SW480 (cell line): ENCODE results near the gene FAM47E.

ENCODE experiments used
- DNase-seq: peaks from one replicate; pipeline ENCODE4 v3.0.0-alpha.2; 2016; ENCODE audit warnings: low spot score

The FAM47E gene

DNA sequence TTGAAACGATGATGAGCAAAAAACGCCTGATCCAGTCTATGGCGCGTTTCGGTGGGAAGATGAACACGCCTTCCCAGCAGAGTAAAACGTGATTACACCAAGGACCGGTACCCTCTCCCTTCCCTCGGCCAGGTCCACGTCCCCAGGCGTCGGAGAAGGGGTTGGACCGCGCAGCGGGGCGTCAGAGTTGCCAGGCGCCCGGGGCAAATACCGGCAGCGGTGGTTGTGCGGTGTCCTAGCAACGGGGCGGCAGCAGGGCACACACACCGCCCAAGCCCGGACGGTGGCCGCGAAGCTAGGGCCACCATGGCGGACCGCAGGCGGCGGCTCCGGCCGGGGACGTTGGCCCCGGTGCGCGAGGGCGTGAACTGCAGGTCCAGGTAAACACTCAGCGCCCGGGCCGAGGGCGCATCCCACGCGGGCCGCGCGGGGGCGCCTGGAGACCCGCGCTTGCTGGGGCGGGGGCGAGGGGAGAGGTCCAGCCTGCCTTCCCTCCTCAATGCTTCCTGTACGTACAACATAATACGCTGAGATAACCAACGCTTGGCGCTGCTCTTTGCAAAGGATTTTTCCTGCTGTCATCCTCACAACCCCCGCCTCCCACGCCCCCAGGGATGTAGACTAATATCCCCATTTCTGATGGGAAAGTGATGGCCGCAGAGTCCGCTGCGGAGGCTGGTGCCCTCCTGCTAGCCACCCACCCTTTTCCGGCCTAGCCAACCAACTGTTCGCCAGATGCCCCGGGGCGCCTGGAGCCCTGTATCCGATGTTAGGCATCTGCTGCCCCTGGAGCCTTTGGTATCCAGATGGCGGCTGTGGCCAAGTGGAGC, at the start of gene FAM47E:
FAM47E (plus strand) TSS at position 281 of the 830 bp plus-strand sequence; CDS start at position 307, 26 bp downstream.
- DNase-seq = peak; percentile 63

GRCh38 chr4:76203541-76203940, 48.0 kb upstream of the FAM47E start:
- no peak for DNase-seq

- no peak for DNase-seq
Observed at GRCh38 chr4:76204936-76205335, 46.6 kb upstream of the FAM47E start.

DNA sequence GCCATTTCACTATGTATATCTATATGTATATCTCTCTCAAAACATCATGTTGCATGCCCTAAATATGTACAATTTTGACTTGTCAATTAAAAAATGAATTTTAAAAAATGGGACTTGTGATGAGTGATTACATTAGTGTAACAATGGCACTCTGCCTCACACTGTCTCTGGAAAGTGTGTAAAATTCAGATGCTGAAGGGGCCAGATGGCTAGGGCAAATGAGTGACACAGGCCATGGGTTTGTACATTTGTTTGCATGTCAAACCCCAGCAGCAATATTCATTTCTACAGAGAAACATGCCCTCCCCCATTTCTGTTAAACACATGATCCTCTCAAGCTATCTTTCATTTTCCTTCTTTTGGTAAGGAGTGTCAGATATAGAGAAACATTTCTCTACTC, 46.0 kb upstream of the FAM47E start:
- no peak for DNase-seq

- DNase-seq = no peak
Observed at GRCh38 chr4:76206222-76206942, 45.1 kb upstream of the FAM47E start.

DNA sequence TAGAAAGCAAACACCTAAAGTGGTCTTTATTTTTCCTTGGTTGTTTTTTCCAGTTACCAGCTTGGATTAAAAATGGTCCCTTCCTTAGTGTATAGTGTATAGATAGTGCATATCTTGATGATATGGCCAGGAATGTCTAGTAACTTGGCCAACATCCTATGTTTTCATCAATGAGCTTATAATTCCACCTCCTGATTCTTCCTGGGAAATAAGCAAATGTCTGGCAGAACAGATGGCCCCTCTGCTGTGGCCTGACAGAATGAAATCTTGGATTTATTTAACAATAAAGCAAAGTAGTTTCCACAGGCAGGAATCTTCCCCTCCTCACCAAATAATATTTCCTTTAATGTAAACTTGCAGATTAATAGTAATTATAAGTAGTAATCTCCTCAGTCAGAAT, 44.0 kb upstream of the FAM47E start:
- DNase-seq = no peak

- peak; percentile 30 for DNase-seq
Observed at GRCh38 chr4:76208005-76208765, 43.3 kb upstream of the FAM47E start.

GRCh38 chr4:76209881-76210280, 41.6 kb upstream of the FAM47E start:
- no peak for DNase-seq

- DNase-seq = no peak
Observed at GRCh38 chr4:76210452-76210851, 41.1 kb upstream of the FAM47E start.

DNA sequence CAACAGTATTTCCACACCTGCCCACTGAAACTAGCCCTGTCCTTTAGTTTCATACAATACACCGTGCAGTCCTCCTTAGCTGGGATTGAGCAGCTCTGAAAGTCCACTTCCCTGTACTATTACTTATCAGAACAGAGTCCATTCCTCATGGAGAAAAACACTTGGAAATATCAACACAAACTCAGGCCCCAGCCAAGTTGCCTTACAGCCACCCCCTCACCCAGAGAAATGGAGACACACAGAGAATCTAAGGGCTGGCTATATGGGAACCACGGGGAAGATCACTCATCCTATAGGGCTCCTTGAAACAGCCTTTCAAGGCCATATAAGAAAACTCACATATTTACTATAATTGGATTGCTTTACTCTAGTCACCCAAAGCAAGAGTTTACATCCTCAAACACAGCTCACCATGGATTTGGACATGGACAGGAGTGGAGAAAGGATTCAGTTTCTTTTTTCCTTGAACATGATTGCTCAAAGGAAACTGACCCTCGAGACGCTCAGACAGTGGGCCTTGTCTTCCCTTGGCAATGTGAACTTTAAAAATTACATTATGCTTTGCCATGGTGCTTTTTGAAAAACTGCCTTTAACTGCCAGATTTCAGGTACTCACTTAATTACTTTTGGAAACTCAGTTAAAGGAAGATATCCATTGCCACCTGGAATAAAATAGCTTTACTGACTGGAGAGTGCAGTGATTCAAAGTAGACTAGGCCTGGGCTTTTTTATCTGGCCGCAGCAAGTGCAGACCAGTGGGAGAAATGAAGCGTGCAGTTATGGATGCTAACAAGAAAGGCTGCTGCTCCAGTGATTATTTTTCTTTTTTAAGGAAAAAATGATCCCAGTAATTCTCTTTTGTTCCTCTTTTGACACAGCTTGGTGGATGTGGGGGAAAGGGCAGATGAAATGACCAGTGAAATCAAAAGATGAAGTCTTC, 39.5 kb upstream of the FAM47E start:
- no peak for DNase-seq

GRCh38 chr4:76212851-76213414, 38.6 kb upstream of the FAM47E start:
- DNase-seq = peak; percentile 78

GRCh38 chr4:76213415-76214176, 37.9 kb upstream of the FAM47E start, which contains the start of gene SCARB2:
Gene SCARB2 (minus strand): TSS chr4:76213824. CDS start chr4:76213543, 281 bp downstream.
- DNase-seq = peak; percentile 70

GRCh38 chr4:76214177-76214675, 37.3 kb upstream of the FAM47E start:
- DNase-seq = no peak

- DNase-seq = no peak
Observed at GRCh38 chr4:76215077-76215476, 36.4 kb upstream of the FAM47E start.

DNA sequence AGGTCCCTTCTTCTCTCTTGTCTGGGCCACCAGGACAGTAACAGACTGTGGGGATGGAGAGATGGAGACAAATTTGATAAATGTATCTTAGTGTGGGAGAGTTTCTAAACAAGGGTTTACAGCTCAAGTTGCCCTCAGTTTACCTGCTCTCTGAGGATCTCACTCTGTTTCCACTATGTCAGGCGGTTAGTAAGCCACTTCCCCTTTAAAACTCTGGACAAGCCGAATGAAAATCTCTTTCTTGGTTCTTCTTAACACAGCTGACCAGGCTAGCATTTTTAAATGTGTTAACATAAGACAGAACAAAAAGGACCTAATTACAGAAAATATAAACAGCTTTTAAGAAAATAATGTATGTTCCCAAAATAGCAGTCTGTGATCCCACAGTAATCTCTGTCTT, 35.0 kb upstream of the FAM47E start:
- DNase-seq = no peak

DNA sequence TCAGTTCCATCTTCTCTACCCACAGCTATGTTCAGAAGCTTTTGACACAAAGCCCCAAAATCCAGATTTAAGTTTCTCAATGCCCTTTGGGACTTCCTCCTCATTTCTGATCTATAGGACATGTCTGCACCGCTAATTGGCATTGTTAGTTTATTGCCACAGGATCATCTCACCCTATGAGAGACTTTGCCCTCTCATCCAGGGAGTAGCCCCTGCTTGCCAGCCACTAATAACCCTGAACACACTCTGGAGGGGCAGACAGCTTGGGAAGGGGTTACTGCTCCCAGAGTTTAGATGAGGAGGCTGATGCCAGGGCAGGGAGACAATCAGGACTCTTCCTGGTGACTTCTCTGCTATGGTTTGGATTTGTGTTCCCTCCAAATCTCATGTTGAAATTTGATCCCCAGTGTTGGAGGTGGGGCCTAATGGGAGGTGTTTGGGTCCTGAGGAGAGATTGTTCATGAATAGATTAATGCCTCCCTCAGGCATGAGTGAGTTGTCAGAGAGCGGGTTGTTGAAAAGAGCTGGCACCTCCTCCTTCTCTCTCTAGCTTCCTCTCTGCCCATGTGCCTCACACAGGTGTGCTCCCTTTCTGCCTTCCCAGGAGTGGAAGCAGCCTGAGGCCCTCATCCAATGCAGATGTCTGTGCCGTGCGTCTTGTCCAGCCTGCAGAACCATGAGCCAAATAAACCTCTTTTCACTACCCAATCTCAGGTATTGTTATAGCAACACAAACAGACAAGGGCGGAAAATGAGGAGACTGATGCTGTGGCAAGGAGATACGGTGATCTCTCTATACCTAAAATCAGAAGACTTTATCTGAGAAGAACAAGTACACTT, 34.3 kb upstream of the FAM47E start:
- peak; percentile 16 for DNase-seq

- no peak for DNase-seq
Observed at GRCh38 chr4:76219299-76220055, 32.0 kb upstream of the FAM47E start.

DNA sequence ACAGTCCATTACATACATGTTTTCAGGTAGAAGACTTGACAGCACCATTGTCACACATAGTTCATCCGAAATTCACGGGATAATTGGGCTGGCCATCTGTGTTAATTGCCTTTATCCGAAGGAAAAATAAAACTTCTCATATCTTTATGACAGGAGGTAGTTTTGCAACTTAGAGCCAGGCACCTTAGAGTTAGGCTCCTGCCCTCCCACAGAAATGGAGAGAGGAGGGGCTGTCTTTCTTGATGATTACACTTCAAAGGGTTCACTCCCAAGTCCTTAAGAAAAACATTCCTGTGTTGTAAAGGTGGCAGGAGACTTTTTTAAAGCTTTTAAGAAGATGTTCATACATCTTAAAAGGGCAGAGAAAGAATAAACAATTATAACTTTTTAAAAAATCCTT, 27.4 kb upstream of the FAM47E start:
- DNase-seq = no peak
